GM21526 (cell line): ENCODE measurements around the gene ZNF549.
"Not testable (repeated sequence)": the region's sequence is repeated elsewhere in the genome, so short reads cannot be mapped to it uniquely, and the experiment has no call there.

Experiments
- ATAC-seq: cut with Tn5 transposase; IDR thresholded peaks from one replicate; pipeline ENCODE4 v1.9.1; 2021; ENCODE audit warnings: moderate library complexity; ENCODE audit not compliant: unreplicated experiment, low FRiP score

ZNF549 gene

DNA sequence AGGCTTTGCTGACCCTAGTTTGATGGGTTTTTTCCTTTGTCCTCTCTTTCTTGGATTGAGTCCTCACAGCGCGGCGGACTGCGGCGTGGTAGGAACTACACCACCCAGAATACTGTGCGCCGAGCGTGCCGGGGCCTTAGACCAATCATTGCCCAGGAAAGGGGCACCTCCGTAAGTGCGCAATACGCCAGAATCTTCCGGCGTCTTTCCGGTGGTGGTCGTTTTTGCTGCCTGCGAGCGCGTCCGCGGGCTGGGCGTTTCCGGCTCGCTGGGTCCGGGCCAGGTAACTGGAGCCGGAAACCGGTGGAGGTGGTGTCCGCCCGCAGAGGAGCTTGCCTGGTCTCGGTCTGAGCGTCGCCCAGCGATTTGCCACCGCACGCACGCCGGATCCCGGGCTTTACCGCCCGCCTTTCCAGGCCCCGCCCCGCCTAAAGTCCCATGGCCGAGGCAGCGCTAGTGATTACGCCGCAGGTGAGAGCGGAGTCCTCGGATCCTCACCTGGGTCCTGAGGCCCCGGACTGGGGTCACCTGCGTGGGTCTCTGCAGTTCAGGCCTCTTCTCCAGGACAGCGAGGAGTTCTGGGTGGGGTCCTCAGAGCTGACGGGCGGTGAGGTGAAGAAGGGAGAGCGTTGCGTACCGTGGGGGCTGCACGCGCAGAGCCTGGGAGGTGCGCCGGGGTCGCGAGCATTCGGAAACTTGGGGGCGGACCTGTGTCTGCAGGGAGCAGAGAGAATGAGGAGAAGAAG, at the start of gene ZNF549:
Gene ZNF549, plus strand, starts transcription at position 221 of the 746 bp plus-strand sequence. Its CDS starts 218 bp downstream, at position 439.
- peak; percentile 96 for ATAC-seq

DNA sequence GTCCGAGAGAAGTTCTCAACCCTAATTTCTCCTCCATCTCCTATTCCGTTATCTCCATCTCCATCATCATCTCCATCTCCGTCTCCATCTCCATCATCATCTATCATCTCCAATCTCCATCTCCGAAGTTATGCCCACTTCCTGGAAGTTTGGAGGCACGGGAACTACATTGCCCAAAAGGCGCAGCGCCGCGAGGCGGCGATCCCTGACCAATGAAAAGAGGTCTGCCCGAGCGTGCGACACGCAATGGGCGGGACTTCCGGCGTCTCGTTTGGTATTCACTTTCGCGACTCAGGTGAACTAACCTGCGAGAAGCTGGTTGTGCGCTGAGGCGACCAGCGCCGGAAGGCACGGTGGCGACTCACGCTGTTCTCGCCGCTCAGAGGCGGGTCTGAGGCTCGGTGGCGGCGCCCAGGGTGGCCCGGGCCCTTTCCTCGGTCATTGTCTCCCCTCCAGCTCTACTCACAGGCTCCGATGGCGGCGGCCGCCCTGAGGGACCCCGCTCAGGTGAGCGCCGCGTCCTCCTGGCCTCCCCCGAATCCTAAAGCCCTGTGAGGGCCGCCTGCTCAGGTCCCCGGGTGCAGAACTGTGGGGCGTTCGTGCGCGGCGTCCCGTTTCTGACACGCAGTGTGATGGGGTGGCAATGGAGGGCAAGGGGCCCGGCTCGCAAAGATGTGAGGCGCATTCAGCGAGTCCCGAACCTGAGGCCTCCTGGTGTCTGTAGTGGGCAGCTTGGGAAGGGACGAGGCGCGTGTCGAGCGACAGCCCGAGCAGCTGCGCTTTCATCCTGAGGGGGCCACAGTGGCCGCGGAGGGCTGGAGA, 39.5 kb upstream of the ZNF549 start, which contains the start of gene ZNF419:
Gene ZNF419, plus strand, starts transcription at position 274 of the 822 bp plus-strand sequence. Its CDS starts 201 bp downstream, at position 475.
- ATAC-seq, result peak; percentile 82

DNA sequence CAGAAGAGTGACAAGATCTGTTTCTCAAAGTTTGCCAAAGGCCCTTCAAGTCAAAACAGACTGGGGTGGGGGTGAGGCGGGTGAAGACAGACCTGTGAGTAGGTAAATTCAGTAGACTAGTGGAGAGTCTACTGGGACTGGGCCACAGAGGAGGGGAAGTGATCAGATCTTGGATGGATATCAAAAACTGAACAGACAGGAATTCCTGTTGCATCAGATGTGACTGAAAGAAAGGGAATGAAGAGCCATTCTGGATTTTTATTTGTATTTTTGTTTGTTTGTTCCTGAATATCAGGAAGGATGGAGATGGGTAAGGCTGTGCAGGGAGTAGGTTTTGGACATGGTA, 38.9 kb upstream of the ZNF549 start:
- not testable (repeated sequence) for ATAC-seq

DNA sequence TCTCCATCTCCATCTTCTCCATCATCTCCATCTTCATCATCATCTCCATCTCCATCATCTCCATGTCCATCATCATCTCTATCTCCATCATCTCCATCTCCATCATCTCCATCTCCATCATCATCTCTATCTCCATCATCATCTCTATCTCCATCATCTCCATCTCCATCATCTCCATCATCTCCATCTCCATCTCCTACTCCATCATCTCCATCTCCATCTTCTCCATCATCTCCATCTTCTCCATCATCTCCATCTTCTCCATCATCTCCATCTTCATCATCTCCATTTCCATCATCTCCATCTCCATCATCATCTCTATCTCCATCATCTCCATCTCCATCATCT, 27.9 kb upstream of the ZNF549 start:
- ATAC-seq, result not testable (repeated sequence)

DNA sequence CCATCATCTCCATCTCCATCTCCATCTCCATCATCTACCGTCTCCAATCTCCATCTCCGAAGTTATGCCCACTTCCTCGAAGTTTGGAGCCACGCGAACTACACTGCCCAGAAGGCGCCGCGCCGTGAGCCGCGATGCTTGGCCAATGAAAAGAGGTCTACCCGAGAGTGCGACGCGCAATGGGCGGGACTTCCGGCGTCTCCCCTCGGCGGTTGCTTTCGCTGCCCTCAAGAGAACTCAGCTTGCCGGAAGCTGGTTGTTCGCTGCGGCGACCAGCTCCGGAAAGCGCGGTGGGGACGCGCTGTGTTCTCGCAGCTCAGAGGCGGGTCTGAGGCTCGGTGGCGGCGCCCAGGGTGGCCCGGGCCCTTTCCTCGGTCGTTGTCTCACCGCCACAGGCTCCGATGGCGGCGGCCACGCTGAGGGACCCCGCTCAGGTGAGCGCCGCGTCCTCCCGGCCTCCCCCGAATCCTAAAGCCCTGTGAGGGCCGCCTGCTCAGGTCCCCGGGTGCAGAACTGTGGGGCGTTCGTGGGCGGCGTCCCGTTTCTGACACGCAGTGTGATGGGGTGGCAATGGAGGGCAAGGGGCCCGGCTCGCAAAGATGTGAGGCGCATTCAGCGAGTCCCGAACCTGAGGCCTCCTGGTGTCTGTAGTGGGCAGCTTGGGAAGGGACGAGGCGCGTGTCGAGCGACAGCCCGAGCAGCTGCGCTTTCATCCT, 27.3 kb upstream of the ZNF549 start, which contains the start of gene ZNF773:
Gene ZNF773, plus strand, starts transcription at position 259 of the 716 bp plus-strand sequence. Its CDS starts 143 bp downstream, at position 402.
- ATAC-seq, result peak; percentile 97

DNA sequence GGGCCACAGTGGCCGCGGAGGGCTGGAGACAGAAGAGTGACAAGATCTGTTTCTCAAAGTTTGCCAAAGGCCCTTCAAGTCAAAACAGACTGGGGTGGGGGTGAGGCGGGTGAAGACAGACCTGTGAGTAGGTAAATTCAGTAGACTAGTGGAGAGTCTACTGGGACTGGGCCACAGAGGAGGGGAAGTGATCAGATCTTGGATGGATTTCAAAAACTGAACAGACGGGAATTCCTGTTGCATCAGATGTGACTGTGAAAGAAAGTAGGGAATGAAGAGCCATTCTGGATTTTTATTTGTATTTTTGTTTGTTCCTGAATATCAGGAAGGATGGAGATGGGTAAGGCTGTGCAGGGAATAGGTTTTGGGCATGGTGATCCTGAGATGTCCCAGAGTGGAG, 26.8 kb upstream of the ZNF549 start:
- peak; percentile 11 for ATAC-seq

DNA sequence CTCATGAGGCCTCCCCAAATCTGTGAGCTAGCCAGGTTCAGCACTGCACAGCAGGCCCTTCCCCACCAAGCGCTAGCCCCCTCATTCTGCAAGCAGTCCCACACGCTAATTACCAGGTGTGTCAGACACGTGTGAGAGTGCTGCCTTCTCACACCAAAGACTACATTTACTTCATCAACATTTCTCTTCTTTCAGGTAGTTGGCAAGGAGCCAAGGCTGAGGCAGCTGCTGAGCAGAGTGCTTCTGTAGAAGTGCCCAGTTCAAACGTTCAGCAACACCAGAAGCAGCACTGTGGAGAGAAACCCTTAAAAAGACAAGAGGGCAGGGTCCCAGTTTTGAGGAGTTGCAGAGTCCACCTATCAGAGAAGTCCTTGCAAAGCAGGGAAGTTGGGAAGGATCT, 21.0 kb upstream of the ZNF549 start:
- ATAC-seq, result no peak

DNA sequence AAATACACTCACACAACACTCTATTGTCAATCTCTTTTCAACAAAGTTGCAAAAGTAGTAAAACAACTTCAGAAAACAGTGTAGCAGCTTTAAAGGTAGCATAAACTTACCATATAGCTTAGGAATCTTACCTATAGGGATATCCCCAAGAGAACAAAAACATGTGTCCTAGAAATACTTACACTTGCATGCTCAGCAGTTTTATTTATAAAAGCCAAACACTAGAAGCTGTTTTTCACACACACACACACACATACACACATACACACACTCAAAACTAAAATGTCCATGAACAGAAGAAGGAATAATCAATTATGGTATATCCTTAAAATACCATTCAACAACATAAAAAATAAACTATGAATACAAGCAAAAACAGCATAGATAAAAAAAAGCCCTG, 15.7 kb upstream of the ZNF549 start:
- ATAC-seq, result no peak

DNA sequence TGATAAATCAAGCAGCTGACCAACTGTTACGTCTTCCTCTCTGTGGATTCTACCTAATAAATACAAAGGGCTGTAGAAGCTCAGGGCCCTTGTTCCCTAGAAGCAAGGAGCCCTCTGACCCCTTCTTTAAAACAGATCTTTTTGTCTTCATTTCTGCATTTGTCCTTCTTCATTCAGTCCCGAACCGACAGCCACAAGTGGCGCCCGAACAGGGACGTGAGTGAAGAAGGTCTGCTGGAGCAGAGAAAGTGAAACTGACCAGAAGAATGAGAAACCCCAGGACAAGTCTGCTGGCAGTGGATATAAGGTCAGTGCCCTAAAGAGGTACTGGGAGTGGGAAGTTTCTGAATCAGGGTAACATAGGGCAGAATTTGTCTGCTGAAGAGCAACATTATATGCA, 14.3 kb upstream of the ZNF549 start:
- ATAC-seq, result no peak

DNA sequence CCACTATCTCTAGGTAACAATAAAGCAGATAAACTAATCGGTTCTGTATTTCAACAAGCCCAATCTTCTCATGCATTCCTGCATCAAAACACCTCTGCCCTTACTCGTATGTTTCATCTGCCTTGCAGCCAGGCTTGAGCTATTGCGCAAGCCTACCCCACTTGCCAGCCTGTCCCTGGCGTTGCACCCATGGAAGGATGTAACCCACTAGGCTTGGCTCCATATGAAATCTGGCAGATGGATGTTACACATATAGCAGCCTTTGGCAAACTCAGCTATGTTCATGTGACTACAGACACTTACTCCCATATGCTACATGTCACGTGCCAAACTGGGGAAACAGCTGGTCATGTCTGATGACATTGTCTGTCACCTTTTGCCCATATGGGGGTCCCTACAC, 11.9 kb upstream of the ZNF549 start:
- no peak for ATAC-seq

DNA sequence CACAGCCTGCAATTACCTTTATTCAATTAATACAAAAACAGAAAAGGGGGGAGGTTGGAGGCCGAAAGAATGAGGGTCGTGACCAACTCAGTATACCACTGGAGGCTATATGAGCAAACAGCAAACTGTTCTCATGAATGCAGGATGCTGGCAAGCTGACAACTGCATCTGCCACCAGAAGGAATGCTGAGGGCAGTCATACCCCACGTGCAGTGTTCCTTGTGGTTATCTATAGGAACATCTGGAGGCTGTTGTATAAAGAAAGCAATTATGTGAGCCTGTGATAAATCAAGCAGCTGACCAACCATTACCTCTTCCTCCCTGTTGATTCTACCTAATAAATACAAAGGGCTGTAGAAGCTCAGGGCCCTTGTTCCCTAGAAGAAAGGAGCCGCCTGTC, 9.1 kb upstream of the ZNF549 start:
- ATAC-seq, result not testable (repeated sequence)

DNA sequence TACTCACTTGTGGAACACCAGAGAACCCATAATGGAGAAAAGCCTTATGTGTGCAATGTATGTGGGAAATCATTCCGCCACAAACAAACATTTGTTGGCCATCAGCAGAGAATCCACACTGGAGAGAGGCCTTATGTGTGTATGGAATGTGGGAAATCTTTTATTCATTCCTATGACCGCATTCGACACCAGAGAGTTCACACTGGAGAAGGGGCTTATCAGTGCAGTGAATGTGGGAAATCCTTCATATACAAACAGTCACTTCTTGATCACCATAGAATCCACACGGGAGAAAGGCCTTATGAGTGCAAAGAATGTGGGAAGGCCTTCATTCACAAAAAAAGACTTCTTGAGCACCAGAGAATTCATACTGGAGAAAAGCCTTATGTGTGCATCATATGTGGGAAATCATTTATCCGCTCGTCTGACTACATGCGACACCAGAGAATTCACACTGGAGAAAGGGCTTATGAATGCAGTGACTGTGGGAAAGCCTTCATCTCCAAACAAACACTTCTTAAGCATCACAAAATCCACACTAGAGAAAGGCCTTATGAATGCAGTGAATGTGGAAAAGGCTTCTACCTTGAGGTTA, 10.9 kb downstream of the ZNF549 start:
- ATAC-seq, result no peak

DNA sequence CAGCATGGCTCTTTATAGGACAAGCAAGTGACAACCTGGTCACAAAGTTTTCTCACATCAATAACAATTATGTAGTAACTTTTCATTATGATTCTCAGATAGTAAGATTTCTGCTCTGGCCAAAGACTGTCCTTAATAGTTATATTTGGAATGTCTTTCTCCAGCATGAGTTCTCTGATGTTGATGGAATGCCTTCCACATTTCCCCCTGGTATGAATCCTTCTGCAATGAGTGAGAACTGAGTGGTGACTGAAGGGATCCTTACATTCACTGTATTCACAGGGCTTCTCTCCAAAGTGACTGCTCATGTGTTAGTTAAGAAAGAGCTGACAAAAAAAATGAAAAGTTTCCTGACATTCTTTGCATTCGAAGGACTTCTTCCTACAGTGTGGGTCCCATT, 19.4 kb downstream of the ZNF549 start:
- no peak for ATAC-seq

DNA sequence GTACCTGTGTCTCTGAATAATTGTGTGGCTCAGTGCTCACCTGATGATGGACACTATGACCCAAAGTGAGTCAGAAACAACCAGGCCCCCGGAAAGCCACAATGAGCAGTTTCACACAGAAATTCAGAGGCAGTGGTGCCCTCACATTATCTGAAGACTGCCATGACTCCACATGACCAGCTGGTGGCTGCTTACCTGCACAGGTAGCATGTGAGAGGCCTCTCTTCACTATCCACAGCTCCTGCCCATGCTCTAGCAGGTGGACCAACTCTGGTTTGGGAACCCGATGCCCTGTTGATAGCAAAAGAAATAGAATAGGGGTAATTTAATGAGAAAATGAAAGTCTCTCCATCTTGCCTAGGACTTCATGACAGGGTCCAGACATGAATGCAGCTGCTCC, 25.3 kb downstream of the ZNF549 start:
- ATAC-seq, result no peak

DNA sequence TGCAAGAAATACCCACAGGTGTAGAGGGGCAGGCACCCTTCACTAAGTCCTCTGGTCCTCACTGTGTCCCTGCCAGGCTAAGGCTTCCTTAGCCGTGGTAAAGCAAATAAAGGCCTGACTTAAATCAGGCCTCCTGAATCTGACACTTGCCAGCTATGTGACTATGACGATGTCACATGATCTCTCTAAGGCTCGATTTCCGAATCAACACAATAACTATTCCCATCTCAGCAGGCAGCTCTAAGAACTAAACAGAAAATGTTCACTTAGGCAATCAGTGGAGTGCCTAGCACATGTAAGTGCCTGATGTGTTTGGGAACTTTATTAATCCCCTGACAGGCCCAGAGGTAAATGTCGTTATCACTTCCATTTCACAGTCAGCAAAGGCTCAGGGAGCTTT, 30.5 kb downstream of the ZNF549 start:
- no peak for ATAC-seq

DNA sequence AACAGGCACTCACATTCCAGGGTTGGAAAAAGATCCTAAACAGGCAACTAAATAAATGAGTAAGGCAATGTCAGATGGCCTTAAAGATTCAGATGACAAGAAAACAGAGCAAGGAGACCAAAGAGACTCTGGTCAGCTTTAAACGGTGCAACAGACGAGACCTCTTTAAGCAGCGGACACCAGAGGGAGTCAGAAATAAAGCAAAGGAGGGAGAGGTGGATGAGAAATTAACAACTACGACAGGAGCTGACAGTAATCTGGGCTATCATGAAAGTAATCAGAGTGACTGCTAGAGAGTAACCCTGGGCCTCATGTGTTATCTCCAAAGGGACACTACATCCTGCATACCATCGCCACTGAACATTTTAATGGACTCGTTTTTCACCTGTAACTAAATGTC, 31.4 kb downstream of the ZNF549 start:
- ATAC-seq, result no peak

DNA sequence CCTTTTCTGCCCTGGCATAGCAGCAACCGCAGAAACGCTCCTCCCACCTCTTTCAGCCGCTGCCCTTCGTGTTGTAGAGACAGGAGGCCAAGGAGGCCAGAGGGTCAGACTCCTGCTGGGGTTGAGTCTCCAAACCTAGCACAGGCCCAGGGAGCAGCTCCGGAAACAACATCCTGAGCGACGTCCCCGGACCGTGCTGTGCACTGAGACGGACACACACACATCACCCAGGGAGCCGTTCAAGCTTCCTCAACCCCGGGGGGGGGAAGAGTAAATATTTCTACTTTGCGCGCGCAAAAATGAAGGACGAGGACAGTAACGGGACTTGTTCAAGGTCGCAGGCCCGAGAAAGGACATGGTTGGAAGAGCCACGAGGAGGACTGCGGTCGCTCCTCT, 31.9 kb downstream of the ZNF549 start:
- ATAC-seq, result no peak

DNA sequence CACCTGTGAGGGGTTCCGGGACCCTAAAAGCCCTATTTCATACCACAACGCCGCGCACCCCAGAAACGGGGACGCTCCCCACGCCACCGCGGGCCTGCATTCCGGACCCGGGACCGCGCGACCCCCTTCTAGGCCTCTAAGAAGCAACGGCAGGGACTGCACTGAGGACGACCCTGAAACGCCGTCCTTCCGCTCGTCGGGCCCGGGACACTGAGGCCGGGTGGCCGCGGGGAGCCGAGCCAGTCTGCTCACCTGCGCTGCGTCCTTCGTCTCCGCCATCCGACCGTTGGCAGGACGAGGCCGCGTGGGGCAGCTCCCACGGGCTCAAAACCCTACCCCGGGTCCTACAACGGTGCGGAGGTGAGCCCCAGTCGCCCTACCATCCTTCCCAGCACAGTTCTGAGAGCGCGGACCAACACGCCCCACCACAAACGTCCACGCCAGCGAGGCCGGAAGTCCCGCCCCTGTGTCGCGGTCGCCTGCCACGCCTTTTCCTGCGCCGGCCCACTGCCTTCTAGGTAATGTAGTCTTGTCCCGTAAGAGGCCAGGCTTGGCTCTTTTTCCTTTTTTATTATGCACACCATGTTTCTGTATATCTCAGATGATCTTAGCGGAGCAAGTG, 32.4 kb downstream of the ZNF549 start, which contains the start of gene ZNF550:
Gene ZNF550, minus strand, starts transcription at position 460 of the 622 bp plus-strand sequence. Its CDS starts 181 bp downstream, at position 279.
- peak; percentile 94 for ATAC-seq

DNA sequence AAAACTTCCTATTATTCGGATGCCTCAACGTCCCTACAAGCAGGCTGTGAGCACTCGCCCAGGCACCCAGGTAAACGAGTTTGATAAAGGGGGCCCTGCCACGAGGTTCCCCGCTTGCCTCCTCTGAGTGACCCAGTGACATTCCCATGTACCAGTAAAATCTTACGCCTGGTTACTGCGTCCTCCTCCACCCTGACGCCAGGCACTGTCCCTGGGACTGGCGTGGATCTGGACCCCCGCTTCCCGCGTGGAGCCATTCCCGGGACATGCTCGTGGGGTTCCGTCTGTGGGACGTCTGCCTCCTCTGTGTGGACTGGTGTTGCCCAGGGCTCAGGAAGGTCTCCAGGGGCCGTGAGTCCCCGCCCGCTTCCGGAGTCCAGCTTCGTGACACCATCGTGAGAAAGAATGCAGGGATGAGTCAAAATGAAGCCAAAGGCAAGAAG, 32.9 kb downstream of the ZNF549 start:
- peak; percentile 22 for ATAC-seq

DNA sequence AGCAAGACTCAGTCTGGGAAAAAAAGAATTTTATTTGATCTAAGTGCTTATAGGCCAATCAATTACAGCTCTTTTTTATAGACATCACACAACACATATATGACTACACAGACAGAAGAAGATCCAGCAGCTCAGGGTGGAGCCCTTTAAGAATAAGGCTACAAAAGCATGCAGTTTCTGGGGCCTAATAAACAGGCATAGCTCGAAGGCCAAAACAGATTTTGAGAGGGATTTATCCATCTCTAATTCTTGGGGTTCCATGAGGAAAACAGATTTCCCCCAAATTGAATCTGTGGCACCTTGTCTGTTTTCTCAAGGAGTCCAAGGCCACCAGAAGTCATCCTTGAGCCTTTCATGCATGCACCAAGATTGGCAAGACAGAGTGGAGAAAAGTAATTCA, 36.4 kb downstream of the ZNF549 start:
- no peak for ATAC-seq
